G401.6 (cell line): ENCODE data around the gene NIP7.

ENCODE experiments used
- FAIRE-seq: peaks from 2 replicates; lab custom pipeline; 2012; peaks lifted over from hg19 to GRCh38; lab: Jason Lieb, UNC

The NIP7 gene

GRCh38 chr16:69319381-69319780, 20.2 kb upstream of the NIP7 start:
- no peak for FAIRE-seq

- no peak for FAIRE-seq
These were observed 19.5 kb upstream of the NIP7 start for GRCh38 chr16:69319826-69320739.

DNA sequence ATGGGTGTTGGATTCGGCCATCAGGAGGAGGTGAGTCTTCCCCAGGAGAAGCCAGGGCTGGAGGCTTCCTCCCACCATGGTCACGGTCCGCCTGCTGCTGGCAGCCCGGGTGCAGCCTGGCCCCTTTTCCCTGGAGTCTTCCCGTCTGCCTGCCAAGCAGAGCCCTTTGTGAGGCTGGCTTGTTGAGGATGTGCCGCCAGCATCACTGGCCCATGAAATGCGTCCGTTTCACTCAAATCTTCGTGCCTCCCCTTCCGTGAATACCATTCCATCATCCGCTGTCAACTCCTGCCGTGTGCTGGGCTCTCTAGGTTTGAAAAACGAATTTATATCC, 18.9 kb upstream of the NIP7 start:
- no peak for FAIRE-seq

DNA sequence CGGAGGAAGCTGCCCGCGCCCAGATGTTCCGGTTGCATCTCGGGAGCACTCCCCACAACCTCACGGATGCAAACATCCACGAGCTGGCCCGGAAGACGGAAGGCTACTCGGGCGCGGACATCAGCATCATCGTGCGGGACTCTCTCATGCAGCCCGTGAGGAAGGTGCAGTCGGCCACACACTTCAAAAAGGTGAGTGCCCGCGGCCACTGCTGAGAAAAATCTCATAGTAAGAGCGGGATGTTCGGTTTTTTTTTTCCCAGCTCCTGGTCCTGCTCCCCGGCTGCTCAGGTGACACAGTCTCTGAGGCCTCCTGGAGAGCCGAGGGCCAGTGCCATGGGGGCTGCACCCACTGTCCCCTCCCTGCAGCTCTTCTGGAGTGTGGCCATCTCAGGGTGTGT, 18.5 kb upstream of the NIP7 start:
- FAIRE-seq, result no peak

DNA sequence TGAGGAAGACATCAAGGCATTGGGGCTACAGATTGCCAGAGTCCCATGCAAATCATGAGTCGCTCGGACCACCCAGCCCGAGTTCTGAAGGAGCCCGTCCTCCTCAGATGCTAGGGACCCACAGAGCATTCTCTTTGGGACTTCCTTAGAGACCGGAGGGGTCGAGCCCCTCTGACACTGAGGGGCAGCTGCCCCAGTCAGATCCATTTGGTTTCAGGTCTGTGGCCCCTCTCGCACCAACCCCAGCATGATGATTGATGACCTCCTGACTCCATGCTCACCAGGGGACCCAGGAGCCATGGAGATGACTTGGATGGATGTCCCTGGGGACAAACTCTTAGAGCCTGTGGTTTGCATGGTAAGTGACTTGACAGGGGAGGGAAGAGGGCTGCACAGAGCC, 17.2 kb upstream of the NIP7 start:
- no peak for FAIRE-seq

DNA sequence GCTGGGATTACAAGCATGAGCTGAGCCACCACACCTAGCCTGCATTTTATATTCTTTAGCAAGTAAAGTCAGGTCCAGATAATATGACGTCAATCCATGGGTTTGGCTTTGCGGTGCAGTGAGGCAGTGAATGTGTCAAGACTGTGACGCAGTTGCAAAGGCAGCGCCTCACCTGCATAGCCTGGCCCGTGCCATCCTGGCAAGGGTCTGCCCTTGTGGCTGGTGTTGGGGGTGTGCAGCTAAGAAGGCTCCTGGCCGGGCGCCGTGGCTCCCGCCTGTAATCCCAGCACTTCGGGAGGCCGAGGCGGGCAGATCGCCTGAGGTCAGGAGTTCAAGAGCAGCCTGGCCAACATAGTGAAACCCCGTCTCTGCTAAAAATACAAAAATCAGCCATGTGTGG, 16.2 kb upstream of the NIP7 start:
- no peak for FAIRE-seq

GRCh38 chr16:69324013-69324531, 15.5 kb upstream of the NIP7 start:
- FAIRE-seq, result no peak

GRCh38 chr16:69324585-69325253, 14.9 kb upstream of the NIP7 start:
- FAIRE-seq, result no peak

- no peak for FAIRE-seq
These were observed 13.8 kb upstream of the NIP7 start for GRCh38 chr16:69325784-69326171.

- FAIRE-seq, result no peak
These were observed 13.2 kb upstream of the NIP7 start for GRCh38 chr16:69326172-69326873.

DNA sequence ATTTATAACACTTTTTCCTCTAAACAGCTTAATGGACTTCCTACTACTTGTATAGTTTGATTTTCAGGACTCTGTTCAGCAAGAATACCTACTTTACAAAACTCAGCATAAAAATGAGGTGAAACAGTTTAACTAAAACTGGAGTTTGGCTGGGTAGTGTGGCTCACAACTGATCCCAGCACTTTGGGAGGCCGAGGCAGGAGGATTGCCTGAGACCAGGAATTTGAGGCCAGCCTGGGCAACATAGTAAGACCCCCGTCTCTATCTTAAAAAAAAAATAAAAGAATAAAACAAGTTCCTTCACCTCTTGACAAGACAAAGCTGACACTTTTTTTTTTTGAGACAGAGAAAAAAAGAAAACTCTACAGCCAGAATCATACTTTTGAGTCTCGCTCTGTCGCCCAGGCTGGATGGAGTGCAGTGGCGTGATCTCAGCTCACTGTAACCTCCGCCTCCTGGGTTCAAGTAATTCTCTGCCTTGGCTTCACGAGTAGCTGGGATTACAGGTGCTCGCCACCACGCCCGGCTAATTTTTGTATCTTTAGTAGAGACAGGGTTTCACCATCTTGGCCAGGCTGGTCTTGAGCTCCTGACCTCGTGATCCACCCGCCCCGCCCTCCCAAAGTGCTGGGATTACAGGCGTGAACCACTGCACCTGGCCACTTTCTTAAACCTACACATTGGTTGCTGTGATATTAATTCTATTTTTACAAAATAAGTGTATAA, 11.8 kb upstream of the NIP7 start:
- FAIRE-seq, result no peak

- no peak for FAIRE-seq
These were observed 10.7 kb upstream of the NIP7 start for GRCh38 chr16:69328854-69329316.

DNA sequence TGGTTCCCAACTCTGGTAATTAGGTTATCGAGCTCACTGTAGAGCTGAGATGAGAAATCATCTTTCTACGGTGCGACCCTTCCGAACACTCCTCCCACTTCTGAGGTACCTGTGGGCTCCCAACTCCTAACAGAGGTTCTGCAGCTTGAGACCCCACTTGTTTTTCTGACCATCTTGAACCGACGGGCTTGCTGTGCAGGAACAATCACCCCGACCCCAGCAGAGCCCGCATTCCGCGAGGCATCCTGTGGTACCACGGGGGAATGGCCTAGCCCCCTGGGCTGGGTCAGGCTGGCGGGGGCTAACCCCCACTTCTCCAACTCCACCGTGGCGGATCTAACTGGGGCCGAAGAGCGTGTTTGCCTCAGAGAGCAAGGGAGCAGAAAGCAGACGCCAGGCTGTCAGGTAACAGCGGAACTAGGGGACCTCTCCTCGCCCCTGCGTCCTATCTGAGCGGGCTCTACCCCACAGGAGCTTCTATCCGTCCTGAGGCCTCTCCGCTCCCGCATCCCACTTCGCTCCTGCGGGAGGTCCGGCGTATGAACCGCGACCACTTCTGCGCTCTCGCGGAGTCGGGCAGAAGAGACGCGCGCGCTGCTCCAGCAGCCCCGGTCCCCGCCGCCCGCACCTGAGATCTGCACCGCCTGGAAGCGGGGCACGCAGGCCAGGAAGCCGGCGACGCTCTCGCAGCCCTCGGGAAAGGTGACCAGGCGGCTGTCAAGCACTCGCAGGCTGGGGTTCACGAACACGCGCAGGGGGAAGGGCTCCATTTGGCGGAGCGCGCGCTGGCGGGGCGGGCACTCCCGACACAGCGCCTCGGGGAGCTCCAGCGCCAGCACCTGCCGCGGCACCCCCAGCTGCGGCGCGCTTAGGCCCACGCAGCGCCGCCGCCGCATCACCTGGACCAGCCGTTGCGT, 9.9 kb upstream of the NIP7 start:
- FAIRE-seq, result no peak

DNA sequence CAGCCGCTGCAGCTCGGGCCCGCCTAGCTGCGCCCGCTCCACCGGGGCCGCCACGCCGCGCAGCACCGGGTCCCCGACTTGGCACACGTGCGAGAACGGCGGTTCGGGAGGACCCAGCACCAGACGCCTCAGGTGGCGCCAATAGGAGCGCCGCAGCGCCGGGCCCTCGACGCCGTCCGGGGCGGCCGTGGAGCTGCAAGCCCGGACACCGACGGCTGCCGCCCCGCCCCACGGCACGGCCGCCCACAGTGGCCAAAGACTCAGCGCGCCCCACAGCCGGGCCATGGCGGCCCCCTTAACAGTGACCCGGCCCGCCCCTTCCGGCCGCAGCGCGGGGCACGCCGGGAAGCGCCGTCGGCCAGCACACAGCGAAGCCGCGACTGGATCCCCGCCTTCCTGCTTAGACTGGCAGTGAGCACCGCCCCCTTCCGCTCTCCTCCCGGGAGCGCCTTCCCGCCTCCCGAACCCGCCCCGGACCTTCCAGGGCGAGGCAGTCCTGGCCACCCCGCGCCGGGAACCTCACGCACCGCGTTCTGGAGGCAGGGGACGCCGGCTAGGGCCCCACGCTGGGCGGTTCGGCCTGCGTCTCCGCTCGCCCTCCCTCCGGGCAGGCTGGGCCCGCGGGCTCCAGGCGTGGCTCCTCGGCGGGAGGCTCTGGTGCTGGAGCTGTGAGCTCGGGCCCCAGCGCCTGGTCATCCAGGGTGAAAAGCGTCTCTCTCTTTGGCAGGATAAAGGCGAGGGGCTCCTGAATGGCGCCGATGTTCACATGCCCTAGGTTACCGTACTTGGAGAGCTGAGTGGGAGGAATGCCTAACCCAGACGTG, 9.1 kb upstream of the NIP7 start, which contains the start of gene PDF:
TSS of gene PDF (minus strand) at position 303 of the 824 bp plus-strand sequence. CDS start at position 285, 18 bp downstream.
- peak; percentile 60 for FAIRE-seq

DNA sequence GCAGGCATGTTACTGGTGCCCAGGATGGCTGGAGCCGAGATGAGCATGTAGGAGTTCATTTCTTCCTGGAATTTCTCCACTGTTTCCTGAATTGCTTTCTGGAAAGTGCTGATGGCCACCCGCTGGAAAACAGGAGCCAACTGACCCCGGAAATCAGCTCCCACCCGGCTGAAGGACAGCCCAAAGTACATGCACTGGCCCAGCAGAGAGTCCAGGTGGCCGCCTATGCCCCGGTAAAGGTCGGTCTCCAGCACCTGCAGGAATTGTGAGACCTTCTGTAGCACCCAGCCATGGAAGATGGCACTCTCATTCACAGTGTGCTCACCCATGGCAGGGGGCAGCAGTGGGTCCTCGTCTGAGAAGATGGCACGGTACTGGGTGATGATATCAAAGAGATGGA, 4.9 kb upstream of the NIP7 start:
- no peak for FAIRE-seq

DNA sequence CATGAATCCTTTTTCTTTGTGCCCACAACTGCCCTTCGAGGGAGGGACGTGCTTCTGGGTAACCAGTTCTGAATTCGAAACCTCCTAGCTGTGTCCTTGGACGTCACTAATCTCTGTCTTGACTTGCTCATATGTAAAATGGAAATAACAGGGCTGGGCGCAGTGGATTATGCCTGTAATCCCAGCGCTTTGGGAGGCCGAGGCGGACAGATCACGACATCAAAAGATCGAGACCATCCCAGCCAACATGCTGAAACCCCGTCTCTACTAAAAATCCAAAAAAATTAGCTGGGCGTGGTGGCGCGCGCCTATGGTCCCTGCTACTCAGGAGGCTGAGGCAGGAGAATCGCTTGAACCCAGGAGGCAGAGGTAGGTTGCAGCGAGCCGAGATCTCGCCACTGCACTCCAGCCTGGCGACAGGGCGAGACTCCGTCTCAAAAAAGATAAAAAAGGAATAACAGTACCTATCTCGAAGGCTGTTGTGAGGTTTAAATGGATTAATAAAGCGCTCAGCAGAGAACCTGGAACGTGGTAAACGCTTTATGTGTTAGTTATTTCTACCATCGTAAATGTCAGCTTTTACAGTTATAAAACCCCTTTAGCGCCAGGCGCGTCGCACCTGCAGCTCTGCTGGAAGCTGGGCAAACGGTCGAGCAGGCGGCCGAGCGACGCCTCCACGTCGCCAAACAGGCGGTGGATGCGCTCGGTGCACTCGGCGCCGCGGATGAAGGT, 849 bp upstream of the NIP7 start:
- no peak for FAIRE-seq

DNA sequence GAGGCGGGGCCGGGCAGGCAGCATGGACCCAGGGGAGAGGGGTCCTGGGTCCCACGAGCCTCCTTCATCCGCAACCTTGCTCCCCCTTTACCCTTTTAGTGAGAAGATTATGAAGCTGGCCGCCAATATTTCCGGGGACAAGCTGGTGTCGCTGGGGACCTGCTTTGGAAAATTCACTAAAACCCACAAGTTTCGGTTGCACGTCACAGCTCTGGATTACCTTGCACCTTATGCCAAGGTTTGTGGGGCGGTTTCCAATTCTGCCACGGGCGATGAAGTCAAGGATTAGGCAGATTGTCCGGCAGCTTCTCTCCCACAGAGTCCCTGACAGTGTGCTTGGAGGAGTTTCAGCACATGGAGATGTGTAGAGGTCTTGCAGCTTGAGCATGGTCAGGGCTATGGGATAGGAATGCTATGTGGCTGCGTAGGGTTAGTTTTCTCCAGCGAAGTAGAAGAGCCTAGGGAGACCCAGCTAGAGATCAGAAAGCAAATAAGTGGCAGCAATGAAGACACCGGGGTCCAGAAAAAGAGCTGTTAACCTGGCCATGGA, 598 bp downstream of the NIP7 start:
- FAIRE-seq, result no peak

DNA sequence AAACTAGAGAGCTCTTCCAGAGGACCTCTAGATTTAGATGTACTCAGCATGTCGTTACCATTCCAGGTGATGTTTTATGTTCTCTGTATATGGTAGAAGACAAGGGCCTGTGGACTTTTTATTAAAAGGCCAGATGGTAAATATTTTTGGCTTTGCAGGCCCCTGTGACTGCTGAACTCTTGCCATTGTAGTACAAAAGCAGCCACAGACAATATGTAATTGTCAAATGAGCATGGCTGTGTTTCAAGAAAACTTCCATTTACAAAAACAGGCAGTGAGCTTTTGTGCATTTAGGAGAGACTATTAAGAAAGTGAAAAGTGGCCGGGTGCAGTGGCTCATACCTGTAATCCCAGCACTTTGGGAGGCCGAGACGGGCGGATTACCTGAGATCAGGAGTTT, 4.6 kb downstream of the NIP7 start:
- FAIRE-seq, result no peak

DNA sequence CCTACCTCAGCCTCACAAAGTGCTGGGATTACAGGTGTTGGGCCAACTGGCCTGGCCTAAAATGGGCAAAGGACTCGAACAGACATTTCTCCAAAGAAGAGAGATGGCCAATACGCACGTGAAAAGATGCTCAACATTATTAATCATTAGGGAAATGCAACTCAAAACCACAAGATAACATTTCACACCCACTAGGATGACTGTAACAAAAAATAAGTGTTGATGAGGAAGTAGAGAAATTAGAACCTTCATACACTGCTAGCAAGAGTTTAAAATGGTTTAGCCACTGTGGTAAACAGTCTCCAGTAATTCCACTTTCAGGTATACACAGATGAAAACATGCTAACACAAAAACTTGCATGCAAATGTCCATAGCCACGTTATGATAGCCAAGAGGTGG, 6.4 kb downstream of the NIP7 start:
- no peak for FAIRE-seq
